IMR-90 (cell line): ENCODE measurements around the gene CDHR4. TPM values are rescaled to one million over a fixed set of nuclear protein-coding genes. Genes with fewer than 3 reads are reported as not detected.

Source experiments
- ATAC-seq: fragments of 200-7000 bp; cut with Tn5 transposase; 2 replicates; pipeline ENCODE4 v1.9.1; 2020; ENCODE audit warnings: low read depth, mild to moderate bottlenecking, moderate library complexity
- BruUV-seq: library from RNA; stranded (reverse); fragments of 400-500 nt; replicated peaks from 2 replicates; lab custom pipeline; 2021; lab: Mats Ljungman, UMichigan
- CTCF ChIA-PET: fragments of 300-600 bp; formaldehyde crosslinking; extraction: SDS; loops from one replicate; lab custom pipeline; 2021; ENCODE audit warnings: antibody characterized with exemption; lab: Yijun Ruan, JAX
- POLR2A ChIA-PET: fragments of 300-600 bp; sonication (Branson Sonifier 250); formaldehyde crosslinking; loops from one replicate; lab custom pipeline; 2022; ENCODE audit warnings: antibody characterized with exemption; ENCODE audit not compliant: unreplicated experiment; lab: Charles Lee
- DNase-seq: peaks from one replicate; pipeline ENCODE4 v3.0.0; 2013
- H2AFZ ChIP-seq: replicated peaks from 2 replicates; pipeline ENCODE3; 2013; ENCODE audit warnings: low read length, mild to moderate bottlenecking; ENCODE audit not compliant: poor library complexity
- H2AK5ac ChIP-seq: 2 replicates; pipeline ENCODE4 v1.6.1; 2013; ENCODE audit warnings: low read depth, low read length, inconsistent platforms
- H2AK9ac ChIP-seq: replicated peaks from 2 replicates; pipeline ENCODE3; 2013; ENCODE audit warnings: mild to moderate bottlenecking, low read depth, low read length, moderate library complexity; ENCODE audit not compliant: poor library complexity
- H2BK120ac ChIP-seq: 2 replicates; pipeline ENCODE4 v1.6.1; 2013; ENCODE audit warnings: low read depth, low read length, inconsistent platforms
- H2BK15ac ChIP-seq: 3 replicates; pipeline ENCODE4 v1.6.1; 2013; ENCODE audit warnings: low read depth, low read length, inconsistent platforms
- H2BK20ac ChIP-seq: 2 replicates; pipeline ENCODE4 v1.6.1; 2013; ENCODE audit warnings: low read depth, mild to moderate bottlenecking, inconsistent platforms, low read length, moderate library complexity
- H2BK5ac ChIP-seq: 2 replicates; pipeline ENCODE4 v1.6.1; 2013; ENCODE audit warnings: mild to moderate bottlenecking, low read depth, low read length, inconsistent platforms; ENCODE audit not compliant: poor library complexity, severe bottlenecking
- H3K14ac ChIP-seq: replicated peaks from 2 replicates; pipeline ENCODE4 v1.6.1; 2013; ENCODE audit warnings: low read depth, low read length, inconsistent platforms
- H3K18ac ChIP-seq: 2 replicates; pipeline ENCODE4 v1.6.1; 2013; ENCODE audit warnings: low read depth, low read length, control low read depth
- H3K23ac ChIP-seq: 2 replicates; pipeline ENCODE4 v1.6.1; 2013; ENCODE audit warnings: low read depth, low read length, inconsistent platforms
- H3K27ac ChIP-seq: 2 replicates; pipeline ENCODE4 v1.5.1; 2013; ENCODE audit warnings: mild to moderate bottlenecking, control low read depth, low read length; ENCODE audit not compliant: insufficient read depth
- H3K27me3 ChIP-seq: 2 replicates; pipeline ENCODE4 v1.6.1; 2013; ENCODE audit warnings: low read length; ENCODE audit not compliant: control insufficient read depth, insufficient read depth
- H3K36me3 ChIP-seq: 2 replicates; pipeline ENCODE4 v1.6.1; 2013; ENCODE audit warnings: low read length, mixed read lengths; ENCODE audit not compliant: control insufficient read depth, insufficient read depth
- H3K4ac ChIP-seq: 2 replicates; pipeline ENCODE4 v1.6.1; 2013; ENCODE audit warnings: low read depth, low read length, inconsistent platforms
- H3K4me1 ChIP-seq: 2 replicates; pipeline ENCODE4 v1.6.1; 2013; ENCODE audit warnings: low read length, mixed read lengths; ENCODE audit not compliant: control insufficient read depth, insufficient read depth
- H3K4me2 ChIP-seq: 2 replicates; pipeline ENCODE4 v1.6.1; 2013; ENCODE audit warnings: low read depth, mild to moderate bottlenecking, control low read depth, low read length, moderate library complexity
- H3K4me3 ChIP-seq: 2 replicates; pipeline ENCODE4 v1.5.1; 2013; ENCODE audit warnings: low read depth, mild to moderate bottlenecking, control low read depth, low read length, moderate library complexity; ENCODE audit not compliant: insufficient read depth
- H3K56ac ChIP-seq: 2 replicates; pipeline ENCODE4 v1.6.1; 2013; ENCODE audit warnings: low read length, inconsistent platforms; ENCODE audit not compliant: insufficient read depth; ENCODE audit errors: extremely low read depth
- H3K79me1 ChIP-seq, 2 experiments: 2 replicates each; pipeline ENCODE4 v1.6.1; 2013; ENCODE audit warnings: low read length in 2 of 2, inconsistent platforms in 1 of 2, low read depth in 1 of 2
- H3K9ac ChIP-seq: 2 replicates; pipeline ENCODE4 v1.6.1; 2013; ENCODE audit warnings: low read depth, low read length, control low read depth
- H3K9me1 ChIP-seq: 2 replicates; pipeline ENCODE4 v1.6.1; 2013; ENCODE audit warnings: low read length, inconsistent platforms; ENCODE audit not compliant: insufficient read depth
- H3K9me3 ChIP-seq: 2 replicates; pipeline ENCODE4 v1.6.1; 2013; ENCODE audit warnings: low read length; ENCODE audit not compliant: control insufficient read depth, insufficient read depth
- H4K20me1 ChIP-seq: 2 replicates; pipeline ENCODE4 v1.6.1; 2013; ENCODE audit warnings: low read length, inconsistent platforms; ENCODE audit not compliant: insufficient read depth
- H4K5ac ChIP-seq: 2 replicates; pipeline ENCODE4 v1.6.1; 2013; ENCODE audit warnings: mild to moderate bottlenecking, low read depth, low read length, control low read depth
- H4K8ac ChIP-seq, 2 experiments: 2 replicates each; pipeline ENCODE4 v1.6.1; 2013; ENCODE audit warnings: low read depth in 2 of 2, low read length in 2 of 2, control low read depth in 1 of 2, inconsistent platforms in 1 of 2
- H4K91ac ChIP-seq: 2 replicates; pipeline ENCODE4 v1.6.1; 2013; ENCODE audit warnings: low read depth, low read length, inconsistent platforms; ENCODE audit not compliant: insufficient read depth
- CEBPB ChIP-seq: IDR thresholded peaks from 2 replicates; pipeline ENCODE4 v1.6.1; 2012; ENCODE audit warnings: low read depth, low read length, improper control_type of control experiment
- NFE2L2 ChIP-seq: fragments of 150-350 bp; IDR thresholded peaks from 2 replicates; pipeline ENCODE4 v1.6.1; 2016; ENCODE audit warnings: low read depth, mild to moderate bottlenecking, low read length
- WGBS, 2 experiments: methylation state at CpG; one replicate each; pipeline versions ENCODE4 v1.1.5 to v1.1.7; 2013; ENCODE audit warnings: missing lambda C conversion rate in 2 of 2; ENCODE audit not compliant: insufficient read length in 1 of 2; ENCODE audit errors: extremely low coverage in 2 of 2; 5-methylcytosine and 5-hydroxymethylcytosine counted together
- dilution Hi-C: fragments of 300-500 bp; cut with HindIII; formaldehyde crosslinking; loops from one replicate; pipeline ENCODE4 v1.14.3; 2018; ENCODE audit warnings: low sequenced_read_pairs; ENCODE audit not compliant: unreplicated experiment
- in situ Hi-C: fragments of 300-500 bp; cut with MboI; formaldehyde crosslinking; loops from 3 replicates; pipeline ENCODE4 v1.14.3; 2019; ENCODE audit warnings: low sequenced_read_pairs, inconsistent platforms, mixed read lengths
- intact Hi-C: fragments of 100-400 bp; cut with micrococcal nuclease; formaldehyde crosslinking; loops from 2 replicates; pipeline ENCODE4 v1.10.0; 2022
- polyA plus RNA-seq, 3 experiments: library from polyadenylated mRNA; depleted of rRNA; stranded (reverse); fragments of >200 nt; gene quantifications; 2 replicates each; pipeline ENCODE4 v1.2.3, GENCODE V29; 2012; ENCODE audit warnings: low replicate concordance in 1 of 3
- total RNA-seq: library from RNA; depleted of rRNA; stranded (reverse); fragments of >200 nt; gene quantifications from 2 replicates; pipeline ENCODE4 v1.2.3, GENCODE V29; 2012

The CDHR4 gene
- total and polyA plus RNA-seq, 2 of the 4 experiments (the other 2 are of a cell fraction): not detected

- no peak overlapping the region for H2AFZ ChIP-seq
- ATAC-seq: peak; percentile 47; the same call in 1 of the 2 replicates
- H3K9ac ChIP-seq: no peak overlapping the region
- ChIA-PET POLR2A (no interaction called here), CTCF (no interaction called here)
- dilution Hi-C loops: no loop called here
- no peak overlapping the region; the same call in 1 of the 2 replicates for H4K91ac ChIP-seq
- peaks cover 13% of the 10 kb centered on the region for H3K9me1 ChIP-seq
- H4K20me1 ChIP-seq: peaks cover 35% of the 10 kb centered on the region
- 84% methylated on average over 6 of the region's 13 CpGs; no CpG with 5 or more reads in 1 of the 2 experiments for WGBS, 2 experiments
- peak; percentile 79 for DNase-seq
- H2BK5ac ChIP-seq: peak overlapping the region; percentile 55
- TF ChIP-seq CEBPB (peak; percentile 80), NFE2L2 (no peak)
- H2BK20ac ChIP-seq: peak overlapping the region; percentile 8; the same call in 1 of the 2 replicates
- peak overlapping the region; percentile 57 for H2AK9ac ChIP-seq
- no peak overlapping the region for H3K27ac ChIP-seq
- peak overlapping the region; percentile 29; the same call in 1 of the 2 replicates for H2AK5ac ChIP-seq
- no peaks in the 10 kb centered on the region for H3K9me3 ChIP-seq
- peaks cover 12% of the 10 kb centered on the region for H3K36me3 ChIP-seq
- in situ Hi-C loops: no loop called here
- H3K56ac ChIP-seq: no peak overlapping the region
- H3K18ac ChIP-seq: no peak overlapping the region
- peaks cover 30 to 70% of the 10 kb centered on the region in 2 experiments for H3K79me1 ChIP-seq
- no peak overlapping the region for H4K5ac ChIP-seq
- peaks cover 7% of the 10 kb centered on the region; the same call in 1 of the 2 replicates for H3K4me1 ChIP-seq
- no peak overlapping the region for H3K4me3 ChIP-seq
- peak overlapping the region; percentile 28; the same call in 1 of the 2 replicates for H3K23ac ChIP-seq
- BruUV-seq: no TSS peak
- H3K27me3 ChIP-seq: no peaks in the 10 kb centered on the region
- H2BK120ac ChIP-seq: no peak overlapping the region
- intact Hi-C loops: no loop called here
- no peak overlapping the region for H3K4me2 ChIP-seq
- H3K14ac ChIP-seq: 0 out of 2 replicates have a peak overlapping the region, but pooled peaks have one; percentile 5
- no peak overlapping the region for H2BK15ac ChIP-seq
- peak overlapping the region; percentile 26 for H3K4ac ChIP-seq
- H4K8ac ChIP-seq: peak overlapping the region in 1 of 2 experiments; percentile 14; a peak in 1 of 4 replicates
Observed at GRCh38 chr3:49747792-49748480, 51.7 kb downstream of the CDHR4 start.
